HepG2 (cell line): ENCODE results near the gene MARCHF2. TPM values are rescaled to one million over a fixed set of nuclear protein-coding genes. Genes with fewer than 3 reads are reported as not detected.

Experiments
- ADNP ChIP-seq: sonication (generic); formaldehyde crosslinking; IDR thresholded peaks from 2 replicates; pipeline ENCODE4 v1.4.0; 2020; ENCODE audit warnings: missing genetic modification reagents
- ATF2 ChIP-seq: sonication (generic); formaldehyde crosslinking; IDR thresholded peaks from 2 replicates; pipeline ENCODE4 v1.4.0; 2020; ENCODE audit warnings: missing genetic modification reagents
- CHD2 ChIP-seq: IDR thresholded peaks from 2 replicates; pipeline ENCODE4 v1.6.1; 2011; ENCODE audit warnings: low read depth, low read length, improper control_type of control experiment
- DMAP1 ChIP-seq: IDR thresholded peaks from 2 replicates; pipeline ENCODE4 v1.6.1; 2016
- E2F2 ChIP-seq: sonication (generic); formaldehyde crosslinking; IDR thresholded peaks from 2 replicates; pipeline ENCODE4 v1.4.0; 2020; ENCODE audit warnings: missing genetic modification reagents, borderline replicate concordance
- ETS1 ChIP-seq: sonication (generic); formaldehyde crosslinking; IDR thresholded peaks from 2 replicates; pipeline ENCODE4 v1.4.0; 2020; ENCODE audit warnings: missing genetic modification reagents
- FOXP4 ChIP-seq: sonication (generic); formaldehyde crosslinking; IDR thresholded peaks from 2 replicates; pipeline ENCODE4 v1.4.0; 2020; ENCODE audit warnings: missing genetic modification reagents
- POLR2AphosphoS5 ChIP-seq: IDR thresholded peaks from 2 replicates; pipeline ENCODE4 v1.6.1; 2012; ENCODE audit warnings: low read depth, low read length
- POLR2G ChIP-seq: fragments of 200-400 bp; formaldehyde crosslinking; IDR thresholded peaks from 2 replicates; pipeline ENCODE4 v1.6.1; 2018; ENCODE audit warnings: mild to moderate bottlenecking, low read depth, low read length, moderate library complexity
- SRF ChIP-seq: IDR thresholded peaks from 2 replicates; pipeline ENCODE4 v1.6.1; 2011; ENCODE audit warnings: mild to moderate bottlenecking, low read depth, low read length, moderate library complexity
- ZBTB39 ChIP-seq: sonication (generic); formaldehyde crosslinking; IDR thresholded peaks from 2 replicates; pipeline ENCODE4 v1.5.0; 2020; ENCODE audit warnings: missing genetic modification reagents
- ZFP36 ChIP-seq: fragments of 150-350 bp; IDR thresholded peaks from 2 replicates; pipeline ENCODE4 v1.6.1; 2018; ENCODE audit warnings: borderline replicate concordance, low read length, low read depth; ENCODE audit not compliant: partially characterized antibody
- ZNF546 ChIP-seq: sonication (generic); formaldehyde crosslinking; conservative IDR thresholded peaks from 2 replicates; pipeline ENCODE4 v1.8.1; 2023; ENCODE audit warnings: mild to moderate bottlenecking, missing genetic modification reagents
- ZNF558 ChIP-seq: sonication (generic); formaldehyde crosslinking; IDR thresholded peaks from 2 replicates; pipeline ENCODE4 v1.9.0; 2022; ENCODE audit warnings: mild to moderate bottlenecking, missing genetic modification reagents, borderline replicate concordance
- ZNF607 ChIP-seq: sonication (generic); formaldehyde crosslinking; IDR thresholded peaks from 2 replicates; pipeline ENCODE4 v1.5.1; 2020; ENCODE audit warnings: missing genetic modification reagents, mild to moderate bottlenecking, borderline replicate concordance
- ZNF773 ChIP-seq: sonication (generic); formaldehyde crosslinking; IDR thresholded peaks from 2 replicates; pipeline ENCODE4 v1.4.0; 2020; ENCODE audit warnings: missing genetic modification reagents, borderline replicate concordance
- polyA plus RNA-seq, 8 experiments: library from polyadenylated mRNA; depleted of rRNA in 3 of 8; stranded (reverse) in 7 of 8; unstranded in 1 of 8; fragments of >200 nt; fragmentation: Illumina TruSeq in 4 of 8; extraction: Trizol in 4 of 8; gene quantifications; 2 replicates each; pipeline versions ENCODE4 v1.2.1 to v1.2.3, GENCODE V29; 2011 to 2016; ENCODE audit warnings: low read depth in 4 of 8, missing spikeins in 1 of 8, mixed read lengths in 1 of 8; ENCODE audit not compliant: insufficient read depth in 1 of 8
- total RNA-seq, 5 experiments: library from RNA; depleted of rRNA; stranded (reverse); fragments of >200 nt; fragmentation: Illumina TruSeq; extraction: Trizol; gene quantifications; 2 replicates each; pipeline ENCODE4 v1.2.3, GENCODE V29; 2016; ENCODE audit warnings: low read depth in 1 of 5

The MARCHF2 gene
- total and polyA plus RNA-seq, 2 of the 13 experiments (the other 11 are each of a cell fraction or from before 2014, with no cell fraction given) = 12.7 to 13.0 TPM

- TF ChIP-seq ZBTB39 (CRISPR knock-in tag) (no peak), ADNP (no peak), SRF (peak; percentile 94), E2F2 (no peak), DMAP1 (0 out of 2 replicates have a peak, but pooled peaks have one; percentile 23), ZNF607 (0 out of 2 replicates have a peak, but pooled peaks have one; percentile 78), ZNF546 (CRISPR knock-in tag) (no peak), ZNF558 (CRISPR knock-in tag) (0 out of 2 replicates have a peak, but pooled peaks have one; percentile 49), POLR2AphosphoS5 (peak; percentile 45; the same call in 1 of the 2 replicates), ZFP36 (no peak), FOXP4 (no peak), ATF2 (peak; percentile 97), CHD2 (no peak), ZNF773 (0 out of 2 replicates have a peak, but pooled peaks have one; percentile 42), ETS1 (CRISPR knock-in tag) (no peak), POLR2G (peak; percentile 79)
Measured at GRCh38 chr19:8389891-8390616, 23.1 kb upstream of the MARCHF2 start, which contains the start of gene RAB11B (continued).
